ENCODE data around the gene TWIST1.

The TWIST1 gene

GRCh38 chr7:19094598-19095352 lies 22.7 kb downstream of the TWIST1 start:
- no peak for DNase-seq

- no peak for DNase-seq
Observed at GRCh38 chr7:19094138-19094537, 23.3 kb downstream of the TWIST1 start.

- no peak for DNase-seq
Observed at GRCh38 chr7:19091550-19092200, 25.8 kb downstream of the TWIST1 start.

- no peak for DNase-seq
Observed at GRCh38 chr7:19090526-19090925, 26.9 kb downstream of the TWIST1 start.

- no peak for DNase-seq
Observed at GRCh38 chr7:19089797-19090196, 27.6 kb downstream of the TWIST1 start.

GRCh38 chr7:19089378-19089777 lies 28.1 kb downstream of the TWIST1 start:
- DNase-seq: no peak

- no peak for DNase-seq
Observed at GRCh38 chr7:19080093-19080492, 37.3 kb downstream of the TWIST1 start.

- no peak for DNase-seq
Observed at GRCh38 chr7:19079066-19079465, 38.4 kb downstream of the TWIST1 start.

GRCh38 chr7:19069842-19070241 lies 47.6 kb downstream of the TWIST1 start:
- DNase-seq: no peak

GRCh38 chr7:19066170-19066569 lies 51.3 kb downstream of the TWIST1 start:
- no peak for DNase-seq
